Measurements from ENCODE around the gene NDUFC1.

Gene NDUFC1

DNA sequence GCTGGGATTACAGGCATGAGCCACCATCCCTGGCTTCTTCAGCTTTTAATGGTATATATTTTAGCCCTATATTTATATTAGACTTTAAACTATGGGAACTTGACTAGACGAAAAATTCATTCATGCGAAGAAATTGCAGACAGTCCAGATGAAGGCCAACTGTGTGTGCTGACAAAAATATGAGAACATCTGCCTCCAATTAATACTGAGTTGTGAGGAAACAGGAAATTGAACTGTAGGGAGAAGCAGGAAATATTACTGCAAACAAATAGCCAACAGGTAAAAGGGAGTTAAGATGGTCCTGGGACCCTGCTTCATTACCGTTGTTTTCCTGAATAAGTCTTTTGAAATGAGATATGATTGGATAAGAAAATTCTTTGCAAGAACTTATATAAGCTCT, 48.6 kb downstream of the NDUFC1 start:
- Histone ChIP-seq H2AFZ (no peak overlapping the region), H3K9me3 (ENCODE audit: control insufficient read depth, low read length) (no peaks in the 10 kb centered on the region), H3K4me3 (ENCODE audit: low read depth, low read length) (no peak overlapping the region), H3K4me1 (no peaks in the 10 kb centered on the region), H3K27ac (no peak overlapping the region), H3K4me2 (ENCODE audit: low read length) (no peak overlapping the region), H3K9ac (no peak overlapping the region), H3K27me3 (ENCODE audit: control insufficient read depth, insufficient read depth, low read length) (no peaks in the 10 kb centered on the region), H3K79me2 (no peaks in the 10 kb centered on the region), H3K36me3 (ENCODE audit: control insufficient read depth, insufficient read depth, low read length) (no peaks in the 10 kb centered on the region)
- TF ChIP-seq, protein P1, sequence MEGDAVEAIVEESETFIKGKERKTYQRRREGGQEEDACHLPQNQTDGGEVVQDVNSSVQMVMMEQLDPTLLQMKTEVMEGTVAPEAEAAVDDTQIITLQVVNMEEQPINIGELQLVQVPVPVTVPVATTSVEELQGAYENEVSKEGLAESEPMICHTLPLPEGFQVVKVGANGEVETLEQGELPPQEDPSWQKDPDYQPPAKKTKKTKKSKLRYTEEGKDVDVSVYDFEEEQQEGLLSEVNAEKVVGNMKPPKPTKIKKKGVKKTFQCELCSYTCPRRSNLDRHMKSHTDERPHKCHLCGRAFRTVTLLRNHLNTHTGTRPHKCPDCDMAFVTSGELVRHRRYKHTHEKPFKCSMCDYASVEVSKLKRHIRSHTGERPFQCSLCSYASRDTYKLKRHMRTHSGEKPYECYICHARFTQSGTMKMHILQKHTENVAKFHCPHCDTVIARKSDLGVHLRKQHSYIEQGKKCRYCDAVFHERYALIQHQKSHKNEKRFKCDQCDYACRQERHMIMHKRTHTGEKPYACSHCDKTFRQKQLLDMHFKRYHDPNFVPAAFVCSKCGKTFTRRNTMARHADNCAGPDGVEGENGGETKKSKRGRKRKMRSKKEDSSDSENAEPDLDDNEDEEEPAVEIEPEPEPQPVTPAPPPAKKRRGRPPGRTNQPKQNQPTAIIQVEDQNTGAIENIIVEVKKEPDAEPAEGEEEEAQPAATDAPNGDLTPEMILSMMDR (IDR thresholded peaks at IDR 0.05): no peak

DNA sequence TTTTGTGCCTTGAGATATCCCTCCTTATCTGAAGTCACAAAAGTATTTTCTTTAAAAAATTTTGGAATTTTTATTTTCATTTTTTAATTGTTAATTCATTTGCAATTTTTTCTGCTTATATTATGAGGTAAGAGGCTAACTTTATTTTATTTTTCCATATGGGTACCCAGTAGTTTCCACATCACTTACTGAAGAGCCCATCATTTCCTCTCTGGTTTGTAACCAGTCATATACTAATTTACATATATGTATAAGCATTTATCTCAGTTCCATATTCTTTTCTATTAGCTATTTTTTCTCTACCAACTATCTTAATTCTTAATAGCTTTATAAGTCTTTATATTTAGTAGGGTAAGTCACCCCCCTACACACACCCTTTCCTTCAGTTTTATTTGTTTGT, 49.2 kb downstream of the NDUFC1 start:
- no peaks in the 10 kb centered on the region for H3K4me1 ChIP-seq
- H3K79me2 ChIP-seq: no peaks in the 10 kb centered on the region
- TF ChIP-seq, protein P1 (IDR thresholded peaks at IDR 0.05): no peak
- H3K36me3 ChIP-seq (ENCODE audit: control insufficient read depth, insufficient read depth, low read length): no peaks in the 10 kb centered on the region
- H2AFZ ChIP-seq: no peak overlapping the region
- H3K27ac ChIP-seq: no peak overlapping the region
- no peaks in the 10 kb centered on the region for H3K9me3 ChIP-seq (ENCODE audit: control insufficient read depth, low read length)
- H3K9ac ChIP-seq: no peak overlapping the region
- H3K4me3 ChIP-seq (ENCODE audit: low read depth, low read length): no peak overlapping the region
- H3K27me3 ChIP-seq (ENCODE audit: control insufficient read depth, insufficient read depth, low read length): no peaks in the 10 kb centered on the region
- no peak overlapping the region for H3K4me2 ChIP-seq (ENCODE audit: low read length)

DNA sequence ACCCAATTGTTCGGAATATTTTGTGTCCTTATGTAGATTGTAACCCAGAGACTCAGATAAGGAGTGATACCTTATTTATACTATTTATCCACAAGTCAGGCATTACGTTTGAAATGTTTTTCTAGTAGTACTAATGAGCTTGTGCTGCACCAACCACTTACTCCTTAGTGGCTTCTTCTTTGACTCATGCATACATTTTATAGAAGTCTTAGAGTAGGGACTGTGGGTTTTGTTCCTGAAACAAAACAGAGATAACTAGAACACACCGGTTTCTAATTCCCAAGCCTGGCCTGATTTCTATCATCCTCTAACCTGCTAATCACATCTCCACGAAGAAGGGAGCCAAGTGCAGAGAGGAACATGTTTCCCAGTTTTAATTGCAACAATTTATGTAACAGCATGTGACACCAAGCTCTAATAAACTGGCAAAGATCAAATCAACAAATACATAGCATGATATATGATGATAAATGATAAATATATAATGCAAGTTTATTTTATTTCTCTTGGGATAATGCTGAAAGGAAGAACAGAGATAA, 54.5 kb downstream of the NDUFC1 start:
- H3K4me2 ChIP-seq (ENCODE audit: low read length): no peak overlapping the region
- H3K27ac ChIP-seq: no peak overlapping the region
- no peak overlapping the region for H3K9ac ChIP-seq
- no peak overlapping the region for H3K4me3 ChIP-seq (ENCODE audit: low read depth, low read length)
- TF ChIP-seq, protein P1 (IDR thresholded peaks at IDR 0.05): no peak
- peak overlapping the region; percentile 3 for H2AFZ ChIP-seq
- H3K36me3 ChIP-seq (ENCODE audit: control insufficient read depth, insufficient read depth, low read length): no peaks in the 10 kb centered on the region
- H3K79me2 ChIP-seq: no peaks in the 10 kb centered on the region
- H3K4me1 ChIP-seq: no peaks in the 10 kb centered on the region
- H3K9me3 ChIP-seq (ENCODE audit: control insufficient read depth, low read length): no peaks in the 10 kb centered on the region
- no peaks in the 10 kb centered on the region for H3K27me3 ChIP-seq (ENCODE audit: control insufficient read depth, insufficient read depth, low read length)

DNA sequence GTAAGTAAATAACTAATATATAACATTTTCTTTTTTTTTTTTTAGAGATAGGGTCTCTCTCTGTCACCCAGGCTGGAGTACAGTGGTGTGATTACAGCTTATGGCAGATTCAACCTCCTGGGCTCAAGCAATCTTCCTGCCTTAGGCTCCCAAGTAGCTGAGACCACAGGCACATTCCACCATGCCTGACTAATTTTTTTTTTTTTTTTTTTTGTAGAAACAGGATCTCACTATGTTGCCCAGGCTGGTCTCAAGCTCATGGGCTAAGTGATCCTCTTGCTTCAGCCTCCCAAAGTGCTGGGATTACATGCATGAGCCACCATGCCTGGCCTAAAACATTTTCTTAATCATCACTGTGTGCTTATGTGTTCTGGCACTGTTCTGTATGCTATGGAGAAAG, 55.0 kb downstream of the NDUFC1 start:
- Histone ChIP-seq H3K4me3 (ENCODE audit: low read depth, low read length) (no peak overlapping the region), H3K27me3 (ENCODE audit: control insufficient read depth, insufficient read depth, low read length) (no peaks in the 10 kb centered on the region), H3K4me1 (no peaks in the 10 kb centered on the region), H3K4me2 (ENCODE audit: low read length) (no peak overlapping the region), H3K79me2 (no peaks in the 10 kb centered on the region), H3K9me3 (ENCODE audit: control insufficient read depth, low read length) (no peaks in the 10 kb centered on the region), H3K27ac (no peak overlapping the region), H3K36me3 (ENCODE audit: control insufficient read depth, insufficient read depth, low read length) (no peaks in the 10 kb centered on the region), H3K9ac (no peak overlapping the region), H2AFZ (no peak overlapping the region)
- TF ChIP-seq, protein P1 (IDR thresholded peaks at IDR 0.05): no peak

DNA sequence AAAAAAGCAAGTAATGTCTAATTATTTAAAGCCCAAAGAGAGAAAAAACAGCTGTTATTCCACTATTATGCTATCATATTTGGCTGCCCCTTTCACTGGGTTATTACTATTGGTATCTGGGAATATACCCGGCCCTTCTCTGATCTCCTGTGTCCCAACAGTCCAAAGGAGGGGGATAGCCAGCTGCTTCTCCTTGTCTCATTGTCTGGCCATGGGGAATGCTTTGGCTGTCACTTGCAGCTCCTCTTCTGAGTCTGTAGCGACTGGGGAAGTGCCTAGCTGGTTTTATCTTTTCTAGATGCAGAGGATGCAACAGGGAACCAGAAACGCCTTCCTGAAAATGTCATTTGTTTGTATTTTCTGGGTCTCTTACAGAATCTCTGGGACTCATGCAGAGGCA, 56.1 kb downstream of the NDUFC1 start:
- H3K9ac ChIP-seq: no peak overlapping the region
- H3K36me3 ChIP-seq (ENCODE audit: control insufficient read depth, insufficient read depth, low read length): no peaks in the 10 kb centered on the region
- H3K27ac ChIP-seq: no peak overlapping the region
- H3K4me1 ChIP-seq: no peaks in the 10 kb centered on the region
- H3K27me3 ChIP-seq (ENCODE audit: control insufficient read depth, insufficient read depth, low read length): no peaks in the 10 kb centered on the region
- H3K4me2 ChIP-seq (ENCODE audit: low read length): no peak overlapping the region
- H2AFZ ChIP-seq: no peak overlapping the region
- no peaks in the 10 kb centered on the region for H3K79me2 ChIP-seq
- H3K4me3 ChIP-seq (ENCODE audit: low read depth, low read length): no peak overlapping the region
- no peaks in the 10 kb centered on the region for H3K9me3 ChIP-seq (ENCODE audit: control insufficient read depth, low read length)
- TF ChIP-seq, protein P1 (IDR thresholded peaks at IDR 0.05): no peak
